GM18909 (cell line): Measurements from ENCODE around the gene HTR1B.

Experiments
- ATAC-seq: cut with Tn5 transposase; IDR thresholded peaks from one replicate; pipeline ENCODE4 v1.9.1; 2021; ENCODE audit warnings: mild to moderate bottlenecking; ENCODE audit not compliant: unreplicated experiment, poor library complexity

Gene HTR1B

DNA sequence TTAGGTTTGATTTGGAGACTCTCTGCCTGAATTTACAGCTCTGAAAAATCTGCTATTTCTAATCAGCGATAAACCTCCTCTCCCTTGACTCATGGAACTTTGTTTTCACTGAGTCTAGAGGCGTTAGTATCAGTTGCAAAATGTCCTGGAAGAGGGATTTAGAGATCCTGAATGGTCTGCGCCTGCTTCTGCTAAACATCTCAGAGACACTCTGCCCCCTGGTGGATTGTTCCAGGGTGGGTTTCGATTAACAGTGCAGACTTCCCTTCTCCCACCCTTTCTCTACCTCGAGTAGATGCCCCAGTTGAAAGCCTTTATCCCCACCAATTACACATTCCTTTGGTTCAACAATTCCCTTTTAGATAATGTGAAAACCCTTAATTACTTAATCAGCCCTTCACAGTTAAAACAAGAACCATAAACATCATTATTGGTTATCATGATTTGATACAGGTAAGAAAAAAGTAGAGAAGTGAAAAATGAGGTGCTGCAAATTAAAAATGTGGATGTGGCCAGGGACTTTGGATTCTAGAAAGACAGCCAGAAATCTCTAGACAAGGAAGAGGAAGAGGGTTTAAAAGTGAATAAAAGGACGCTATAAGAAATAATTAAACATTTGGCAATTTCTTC lies 5.5 kb downstream of the HTR1B start:
- ATAC-seq: peak; percentile 73

GRCh38 chr6:77456531-77457248 lies 6.6 kb downstream of the HTR1B start:
- no peak for ATAC-seq

DNA sequence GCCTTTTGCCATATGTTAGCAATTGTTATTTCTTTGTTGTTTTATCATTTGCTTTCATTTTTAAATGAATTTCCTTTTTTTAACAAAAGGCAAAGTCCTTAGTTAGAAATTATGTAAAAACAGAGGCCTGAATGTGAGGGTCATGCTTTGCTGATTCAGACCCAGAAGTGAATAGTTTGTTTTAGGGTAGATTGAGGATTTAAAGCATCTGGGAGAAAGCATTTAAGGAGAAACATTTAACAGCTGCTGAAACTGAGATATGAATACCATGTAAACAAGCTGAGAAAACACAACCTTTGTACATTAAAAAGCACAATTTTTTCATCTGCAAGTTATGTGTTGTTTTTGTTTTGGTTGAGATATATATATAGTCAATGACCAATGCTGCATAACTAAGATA lies 8.0 kb downstream of the HTR1B start:
- ATAC-seq: no peak

DNA sequence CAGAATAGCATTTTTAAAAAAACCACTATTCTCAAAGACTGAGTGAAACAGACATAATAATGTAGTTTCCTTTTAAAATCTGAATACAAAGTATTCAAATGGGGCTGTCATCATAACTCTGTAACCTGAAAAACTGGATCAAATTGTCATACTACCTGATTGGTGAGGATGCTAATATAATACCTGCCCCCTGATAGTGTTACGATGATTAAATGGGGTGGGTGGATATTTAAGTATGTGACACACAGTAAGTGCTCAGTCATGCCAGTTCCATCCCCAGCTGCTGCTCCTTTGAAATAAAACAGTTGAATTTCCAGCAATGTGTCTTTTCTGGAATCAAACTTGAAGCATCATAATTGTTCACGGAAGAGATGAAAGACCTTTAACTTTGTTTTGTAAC lies 8.9 kb downstream of the HTR1B start:
- no peak for ATAC-seq

- ATAC-seq: no peak
These were observed 11.8 kb downstream of the HTR1B start for GRCh38 chr6:77451466-77451865.

DNA sequence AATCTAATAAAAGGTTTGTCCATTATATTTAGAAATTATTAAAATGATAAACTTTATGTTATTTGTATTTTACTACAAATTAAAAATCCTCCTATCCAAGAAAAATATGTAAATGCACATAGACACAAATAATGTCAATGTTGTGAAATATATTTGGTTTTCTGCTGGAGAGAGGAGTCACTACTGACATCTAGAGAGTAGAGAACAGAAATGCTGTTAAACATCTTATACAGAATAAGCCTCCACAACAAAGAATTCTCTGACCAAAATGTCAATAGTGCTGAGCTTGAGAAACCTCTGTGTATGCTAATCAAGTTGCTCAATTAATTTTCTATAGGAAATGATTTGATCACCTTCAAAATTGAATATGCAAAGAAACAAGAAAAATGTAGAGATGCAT lies 12.4 kb downstream of the HTR1B start:
- no peak for ATAC-seq

GRCh38 chr6:77448546-77448945 lies 14.7 kb downstream of the HTR1B start:
- ATAC-seq: no peak

DNA sequence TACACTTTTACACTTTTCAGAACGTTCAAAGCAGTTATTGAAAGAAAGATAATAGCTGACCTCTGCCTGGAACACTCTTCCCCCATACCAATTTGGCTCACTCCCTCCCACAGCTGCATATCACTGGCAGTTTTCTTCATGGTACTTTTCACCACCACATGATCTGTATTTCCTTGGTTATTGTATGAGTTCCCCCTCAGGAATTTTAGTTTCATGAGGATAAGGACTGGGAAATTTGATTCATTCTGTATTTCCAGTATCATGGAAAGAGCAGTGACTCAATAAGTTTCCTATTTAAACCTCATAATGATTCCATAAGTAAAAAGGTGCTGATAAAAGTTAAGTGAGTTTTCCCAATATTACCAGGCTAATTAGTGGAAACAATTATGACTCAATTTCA lies 16.0 kb downstream of the HTR1B start:
- no peak for ATAC-seq

DNA sequence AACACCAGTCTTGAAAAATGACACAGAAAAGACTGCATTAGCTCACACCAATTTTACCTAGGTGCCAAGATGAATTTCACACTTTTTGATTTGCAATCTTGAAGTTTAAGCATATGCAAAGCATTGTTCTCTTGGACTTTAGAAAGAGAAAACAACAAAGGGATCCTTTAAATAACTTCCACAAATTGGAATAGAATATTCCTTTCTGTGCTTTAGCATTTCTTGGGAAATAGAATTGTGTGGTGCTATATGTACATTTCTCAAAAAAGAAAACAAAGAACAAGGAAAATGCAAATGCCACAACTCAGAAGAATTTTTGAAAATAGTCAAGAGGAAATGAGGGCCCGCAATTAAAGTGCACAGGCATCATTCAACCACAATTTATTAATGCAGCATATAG lies 17.0 kb downstream of the HTR1B start:
- ATAC-seq: no peak

DNA sequence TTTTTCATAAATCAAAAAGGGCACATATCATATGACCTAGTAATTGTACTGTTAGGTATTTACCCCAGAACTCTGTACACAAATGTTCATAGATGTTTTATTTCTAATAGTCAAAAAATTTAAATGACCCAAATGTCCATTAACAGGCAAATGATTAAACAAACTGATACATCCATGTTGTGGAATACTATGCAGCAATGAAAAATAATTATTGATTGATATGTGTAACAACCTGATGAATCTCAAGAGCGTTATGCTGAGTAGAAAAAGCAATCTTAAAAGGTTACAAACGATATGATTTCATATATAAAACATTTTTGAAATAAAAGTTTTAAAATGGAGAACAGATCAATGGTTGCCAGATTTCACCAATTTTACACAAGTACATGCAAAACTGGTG lies 18.1 kb downstream of the HTR1B start:
- ATAC-seq: no peak

- no peak for ATAC-seq
These were observed 22.9 kb downstream of the HTR1B start for GRCh38 chr6:77440206-77440976.

- no peak for ATAC-seq
These were observed 29.4 kb downstream of the HTR1B start for GRCh38 chr6:77433888-77434287.

- ATAC-seq: no peak
These were observed 32.8 kb downstream of the HTR1B start for GRCh38 chr6:77430504-77430903.

- no peak for ATAC-seq
These were observed 37.6 kb downstream of the HTR1B start for GRCh38 chr6:77425671-77426070.

DNA sequence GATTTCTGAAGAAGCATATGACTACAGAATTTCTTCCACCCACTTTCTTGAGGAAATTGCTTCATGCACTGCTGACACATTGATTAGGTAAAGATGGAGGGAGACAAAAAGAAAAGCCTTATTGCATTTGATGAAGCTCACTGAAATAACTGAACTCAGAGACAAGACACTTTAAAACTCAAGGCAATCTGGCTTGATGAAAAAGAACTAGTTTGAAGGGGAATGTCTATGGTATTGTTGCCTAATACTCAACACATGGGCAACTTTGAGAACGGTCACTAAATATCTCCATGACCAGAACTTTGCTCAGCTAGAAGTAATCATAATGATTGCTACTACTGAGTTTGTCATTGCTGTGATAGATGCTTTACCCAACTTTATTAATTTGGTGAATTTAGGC lies 38.1 kb downstream of the HTR1B start:
- no peak for ATAC-seq

DNA sequence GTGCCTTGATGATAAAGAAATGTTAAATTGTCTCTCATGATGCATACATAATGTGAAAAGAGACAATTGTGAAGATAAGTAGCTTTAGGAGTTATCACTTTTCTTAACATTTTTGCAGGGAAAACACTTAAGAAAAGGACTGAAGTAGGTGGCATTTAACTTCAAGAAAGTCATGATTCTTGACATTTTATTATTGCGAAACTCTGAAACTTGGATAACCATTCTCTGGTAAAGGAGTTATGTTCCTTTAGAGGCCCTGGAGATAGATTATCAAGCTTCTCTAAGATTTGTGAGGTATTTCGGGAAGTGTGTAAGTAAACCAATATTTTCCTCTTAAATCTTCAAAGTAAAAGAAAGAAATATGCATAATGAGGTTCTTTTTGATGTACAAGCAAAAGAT lies 38.5 kb downstream of the HTR1B start:
- ATAC-seq: no peak

DNA sequence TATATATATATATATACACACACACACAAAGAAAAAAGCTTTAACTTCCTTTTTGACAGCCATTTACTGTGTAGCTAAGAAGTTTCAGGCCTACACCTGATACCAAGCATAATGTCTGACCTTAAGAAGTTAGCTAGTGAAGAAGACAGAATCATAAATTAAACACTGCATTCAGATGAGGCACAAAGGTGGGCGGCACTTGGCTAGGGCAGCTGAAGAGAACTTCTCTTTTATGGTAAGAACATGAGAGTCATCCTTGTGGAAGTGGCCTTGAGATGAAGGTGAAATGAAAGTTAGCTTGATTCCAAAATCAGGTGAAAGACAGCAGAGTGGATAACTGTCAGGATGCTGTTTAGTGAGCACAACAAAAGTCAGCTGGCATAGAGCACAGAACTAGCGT lies 46.5 kb downstream of the HTR1B start:
- no peak for ATAC-seq

- no peak for ATAC-seq
These were observed 47.6 kb downstream of the HTR1B start for GRCh38 chr6:77415706-77416105.
